Measurements from ENCODE around the gene DCLK3.

GRCh38 chr3:36730966-36731365, 33.4 kb downstream of the DCLK3 start:
- no peak for TF ChIP-seq CTCF (IDR thresholded peaks at IDR 0.05)
- no peak for TF ChIP-seq POLR2AphosphoS5 (IDR thresholded peaks at IDR 0.05; ENCODE audit: low read depth, low read length)
- no peak for TF ChIP-seq SIN3A (IDR thresholded peaks at IDR 0.05; ENCODE audit: borderline replicate concordance, insufficient read depth, low read depth, low read length)
